Activated T-cell treated with anti-CD3 and anti-CD28 coated beads, Interleukin-2, amount 50 U/mL, for 24 hours (primary cell): ENCODE measurements around the gene VDR.

Source experiments
- DNase-seq: peaks from one replicate; pipeline ENCODE4 v3.0.0-alpha.2; 2020
- H3K27ac Mint-ChIP-seq: 2 replicates; pipeline ENCODE4 v1.8.0; 2020; ENCODE audit warnings: mild to moderate bottlenecking, mixed read lengths
- H3K27me3 Mint-ChIP-seq: 2 replicates; pipeline ENCODE4 v1.8.0; 2020; ENCODE audit warnings: mixed read lengths
- H3K36me3 Mint-ChIP-seq: 2 replicates; pipeline ENCODE4 v1.8.0; 2020; ENCODE audit warnings: low read depth, mixed read lengths
- H3K4me1 Mint-ChIP-seq: 2 replicates; pipeline ENCODE4 v1.8.0; 2020; ENCODE audit warnings: low read depth, mixed read lengths
- H3K4me3 Mint-ChIP-seq: 2 replicates; pipeline ENCODE4 v1.8.0; 2020; ENCODE audit warnings: mild to moderate bottlenecking, moderate library complexity, mixed read lengths
- H3K9me3 Mint-ChIP-seq: 2 replicates; pipeline ENCODE4 v1.8.0; 2020; ENCODE audit warnings: mixed read lengths

VDR gene

GRCh38 chr12:47891356-47891755, 13.4 kb downstream of the VDR start:
- no peak for DNase-seq
- Mint-ChIP-seq H3K27me3 (no peaks in the 10 kb centered on the region), H3K9me3 (no peaks in the 10 kb centered on the region), H3K36me3 (peaks cover 95% of the 10 kb centered on the region), H3K4me1 (peaks cover 75% of the 10 kb centered on the region), H3K27ac (peak overlapping the region; percentile 66), H3K4me3 (no peak overlapping the region)

- Mint-ChIP-seq H3K4me3 (peak overlapping the region; percentile 15), H3K9me3 (no peaks in the 10 kb centered on the region), H3K27me3 (no peaks in the 10 kb centered on the region), H3K4me1 (peaks cover 83% of the 10 kb centered on the region), H3K27ac (peak overlapping the region; percentile 84), H3K36me3 (peaks cover 94% of the 10 kb centered on the region)
- no peak for DNase-seq
Observed at GRCh38 chr12:47889040-47889439, 15.8 kb downstream of the VDR start.

- Mint-ChIP-seq H3K27ac (peak overlapping the region; percentile 84), H3K36me3 (peaks cover 94% of the 10 kb centered on the region), H3K4me3 (peak overlapping the region; percentile 3), H3K4me1 (peaks cover 85% of the 10 kb centered on the region), H3K27me3 (no peaks in the 10 kb centered on the region), H3K9me3 (no peaks in the 10 kb centered on the region)
- DNase-seq = no peak
Observed at GRCh38 chr12:47888153-47888819, 16.5 kb downstream of the VDR start.

GRCh38 chr12:47887529-47887928, 17.3 kb downstream of the VDR start:
- Mint-ChIP-seq H3K36me3 (peaks cover 94% of the 10 kb centered on the region), H3K4me3 (no peak overlapping the region), H3K4me1 (peaks cover 86% of the 10 kb centered on the region), H3K27ac (peak overlapping the region; percentile 74), H3K9me3 (no peaks in the 10 kb centered on the region), H3K27me3 (no peaks in the 10 kb centered on the region)
- DNase-seq = no peak

GRCh38 chr12:47886510-47887240, 18.1 kb downstream of the VDR start:
- H3K4me3 Mint-ChIP-seq = no peak overlapping the region
- no peak for DNase-seq
- no peaks in the 10 kb centered on the region for H3K9me3 Mint-ChIP-seq
- peaks cover 89% of the 10 kb centered on the region for H3K4me1 Mint-ChIP-seq
- peaks cover 94% of the 10 kb centered on the region for H3K36me3 Mint-ChIP-seq
- H3K27ac Mint-ChIP-seq = peak overlapping the region; percentile 98
- no peaks in the 10 kb centered on the region for H3K27me3 Mint-ChIP-seq

- no peak for DNase-seq
- Mint-ChIP-seq H3K27me3 (no peaks in the 10 kb centered on the region), H3K27ac (peak overlapping the region; percentile 98), H3K36me3 (peaks cover 92% of the 10 kb centered on the region), H3K4me3 (peak overlapping the region; percentile 80), H3K9me3 (no peaks in the 10 kb centered on the region), H3K4me1 (peaks cover 85% of the 10 kb centered on the region)
Observed at GRCh38 chr12:47885566-47885965, 19.2 kb downstream of the VDR start.

- Mint-ChIP-seq H3K9me3 (no peaks in the 10 kb centered on the region), H3K4me3 (peak overlapping the region; percentile 80), H3K36me3 (peaks cover 94% of the 10 kb centered on the region), H3K4me1 (peaks cover 86% of the 10 kb centered on the region), H3K27me3 (no peaks in the 10 kb centered on the region), H3K27ac (peak overlapping the region; percentile 98)
- DNase-seq = peak; percentile 81
Observed at GRCh38 chr12:47885012-47885501, 19.7 kb downstream of the VDR start.

- no peaks in the 10 kb centered on the region for H3K27me3 Mint-ChIP-seq
- H3K9me3 Mint-ChIP-seq = no peaks in the 10 kb centered on the region
- peak overlapping the region; percentile 80 for H3K4me3 Mint-ChIP-seq
- peaks cover 94% of the 10 kb centered on the region for H3K36me3 Mint-ChIP-seq
- peak overlapping the region; percentile 98 for H3K27ac Mint-ChIP-seq
- DNase-seq = no peak
- H3K4me1 Mint-ChIP-seq = peaks cover 90% of the 10 kb centered on the region
Observed at GRCh38 chr12:47884501-47884900, 20.3 kb downstream of the VDR start.

GRCh38 chr12:47883663-47884195, 21.1 kb downstream of the VDR start:
- Mint-ChIP-seq H3K36me3 (peaks cover 93% of the 10 kb centered on the region), H3K4me1 (peaks cover 86% of the 10 kb centered on the region), H3K27me3 (no peaks in the 10 kb centered on the region), H3K27ac (peak overlapping the region; percentile 98), H3K4me3 (peak overlapping the region; percentile 80), H3K9me3 (no peaks in the 10 kb centered on the region)
- no peak for DNase-seq

- Mint-ChIP-seq H3K4me1 (peaks cover 86% of the 10 kb centered on the region), H3K27ac (peak overlapping the region; percentile 98), H3K4me3 (peak overlapping the region; percentile 80), H3K9me3 (no peaks in the 10 kb centered on the region), H3K27me3 (no peaks in the 10 kb centered on the region), H3K36me3 (peaks cover 93% of the 10 kb centered on the region)
- DNase-seq = peak; percentile 65
Observed at GRCh38 chr12:47882781-47883546, 21.8 kb downstream of the VDR start.

GRCh38 chr12:47881826-47882427, 22.9 kb downstream of the VDR start:
- Mint-ChIP-seq H3K27ac (peak overlapping the region; percentile 94), H3K27me3 (no peaks in the 10 kb centered on the region), H3K4me1 (peaks cover 80% of the 10 kb centered on the region)

GRCh38 chr12:47881051-47881450, 23.7 kb downstream of the VDR start:
- Mint-ChIP-seq H3K9me3 (no peaks in the 10 kb centered on the region), H3K36me3 (peaks cover 93% of the 10 kb centered on the region), H3K27ac (no peak overlapping the region), H3K4me1 (peaks cover 80% of the 10 kb centered on the region), H3K27me3 (no peaks in the 10 kb centered on the region), H3K4me3 (peak overlapping the region; percentile 80)
- no peak for DNase-seq

More at GRCh38 chr12:47881826-47882427, 22.9 kb downstream of the VDR start:
- Mint-ChIP-seq H3K9me3 (no peaks in the 10 kb centered on the region), H3K4me3 (peak overlapping the region; percentile 80), H3K36me3 (peaks cover 93% of the 10 kb centered on the region)
- no peak for DNase-seq

- H3K36me3 Mint-ChIP-seq = peaks cover 95% of the 10 kb centered on the region
- no peak overlapping the region for H3K27ac Mint-ChIP-seq
- no peak overlapping the region for H3K4me3 Mint-ChIP-seq
Observed at GRCh38 chr12:47878918-47879481, 25.8 kb downstream of the VDR start.

More at GRCh38 chr12:47878918-47879481, 25.8 kb downstream of the VDR start:
- H3K9me3 Mint-ChIP-seq = no peaks in the 10 kb centered on the region
- peaks cover 65% of the 10 kb centered on the region for H3K4me1 Mint-ChIP-seq
- DNase-seq = peak; percentile 25
- no peaks in the 10 kb centered on the region for H3K27me3 Mint-ChIP-seq
